Measurements from ENCODE around the gene CEBPA. TPM values are rescaled to one million over a fixed set of nuclear protein-coding genes. Genes with fewer than 3 reads are reported as not detected.

Gene CEBPA
- total RNA-seq, 4 donors from 2014 or later, result 86.3 to 360 (median 196) TPM

GRCh38 chr19:33347300-33347699, 45.0 kb upstream of the CEBPA start:
- Histone ChIP-seq H3K9me3 (no peaks in the 10 kb centered on the region), H3K4me3 (no peak overlapping the region), H3K27ac (no peak overlapping the region), H3K4me1 (peaks cover 42% of the 10 kb centered on the region), H3K36me3 (no peaks in the 10 kb centered on the region), H3K27me3 (no peaks in the 10 kb centered on the region)
- no peak for DNase-seq (ENCODE audit: low spot score in 2 of 2)
- TF ChIP-seq POLR2A (IDR thresholded peaks at IDR 0.05) (no peak), POLR2AphosphoS5 (IDR thresholded peaks at IDR 0.05) (no peak), EP300 (IDR thresholded peaks at IDR 0.05) (no peak), CTCF (IDR thresholded peaks at IDR 0.05) (no peak)
- WGBS, result 79% methylated on average over 9 of the region's 10 CpGs

- Histone ChIP-seq H3K27ac (no peak overlapping the region), H3K4me3 (no peak overlapping the region), H3K9me3 (no peaks in the 10 kb centered on the region), H3K27me3 (no peaks in the 10 kb centered on the region), H3K36me3 (no peaks in the 10 kb centered on the region), H3K4me1 (peaks cover 42% of the 10 kb centered on the region)
- no peak for TF ChIP-seq CTCF (IDR thresholded peaks at IDR 0.05)
- no peak for TF ChIP-seq EP300 (IDR thresholded peaks at IDR 0.05)
- no peak for TF ChIP-seq POLR2A (IDR thresholded peaks at IDR 0.05)
- TF ChIP-seq POLR2AphosphoS5 (IDR thresholded peaks at IDR 0.05), result no peak
- no peak for DNase-seq (ENCODE audit: low spot score in 2 of 2)
These were observed 44.3 kb upstream of the CEBPA start for GRCh38 chr19:33346665-33347064.

GRCh38 chr19:33345163-33345562, 42.8 kb upstream of the CEBPA start:
- Histone ChIP-seq H3K4me3 (no peak overlapping the region), H3K27me3 (no peaks in the 10 kb centered on the region), H3K9me3 (no peaks in the 10 kb centered on the region), H3K27ac (no peak overlapping the region), H3K36me3 (no peaks in the 10 kb centered on the region), H3K4me1 (peaks cover 37% of the 10 kb centered on the region)
- 90% methylated on average over 6 of the region's 6 CpGs for WGBS
- no peak for TF ChIP-seq CTCF (IDR thresholded peaks at IDR 0.05)
- no peak for DNase-seq (ENCODE audit: low spot score in 2 of 2)

- TF ChIP-seq POLR2AphosphoS5 (IDR thresholded peaks at IDR 0.05) (no peak), POLR2A (IDR thresholded peaks at IDR 0.05) (no peak), CTCF (IDR thresholded peaks at IDR 0.05) (no peak), EP300 (IDR thresholded peaks at IDR 0.05) (no peak)
- Histone ChIP-seq H3K27ac (no peak overlapping the region), H3K27me3 (no peaks in the 10 kb centered on the region), H3K36me3 (no peaks in the 10 kb centered on the region), H3K4me3 (no peak overlapping the region), H3K9me3 (no peaks in the 10 kb centered on the region), H3K4me1 (peaks cover 33% of the 10 kb centered on the region)
- DNase-seq (ENCODE audit: low spot score in 2 of 2), result no peak
- 13% methylated on average over 4 of the region's 4 CpGs for WGBS
These were observed 42.2 kb upstream of the CEBPA start for GRCh38 chr19:33344573-33344925.

- no peak for TF ChIP-seq CTCF (IDR thresholded peaks at IDR 0.05)
- TF ChIP-seq EP300 (IDR thresholded peaks at IDR 0.05), result no peak
- TF ChIP-seq POLR2A (IDR thresholded peaks at IDR 0.05), result no peak
- no peak for TF ChIP-seq POLR2AphosphoS5 (IDR thresholded peaks at IDR 0.05)
- DNase-seq (ENCODE audit: low spot score in 2 of 2), result no peak
- H3K36me3 ChIP-seq, result no peaks in the 10 kb centered on the region
- WGBS, result 13% methylated on average over 12 of the region's 12 CpGs
- no peak overlapping the region for H3K27ac ChIP-seq
- H3K4me1 ChIP-seq, result peaks cover 34% of the 10 kb centered on the region
- no peaks in the 10 kb centered on the region for H3K27me3 ChIP-seq
- no peak overlapping the region for H3K4me3 ChIP-seq
- H3K9me3 ChIP-seq, result no peaks in the 10 kb centered on the region
These were observed 41.7 kb upstream of the CEBPA start for GRCh38 chr19:33343859-33344572.

Measured in suprapubic skin (tissue), 4 donors.